H9 (cell line): ENCODE data around the gene ANKRD35. TPM values are rescaled to one million over a fixed set of nuclear protein-coding genes. Genes with fewer than 3 reads are reported as not detected.

Experiments used
- DNase-seq: peaks from one replicate; pipeline ENCODE4 v3.0.0-alpha.2; 2017
- H2AFZ ChIP-seq: one replicate; pipeline ENCODE4 v1.6.1; 2013; ENCODE audit warnings: mild to moderate bottlenecking, low read length, control low read depth, moderate library complexity
- H2AK5ac ChIP-seq: 2 replicates; pipeline ENCODE4 v1.6.1; 2013; ENCODE audit warnings: low read length, control low read depth, mixed read lengths; ENCODE audit not compliant: insufficient read length
- H2BK120ac ChIP-seq: one replicate; pipeline ENCODE4 v1.6.1; 2013; ENCODE audit warnings: low read depth, mild to moderate bottlenecking, low read length, control low read depth, inconsistent platforms; ENCODE audit not compliant: poor library complexity, severe bottlenecking
- H2BK12ac ChIP-seq: 2 replicates; pipeline ENCODE4 v1.6.1; 2013; ENCODE audit warnings: low read length, control low read depth, mixed read lengths, low read depth; ENCODE audit not compliant: insufficient read length
- H2BK15ac ChIP-seq: 2 replicates; pipeline ENCODE4 v1.6.1; 2013; ENCODE audit warnings: low read depth, low read length, control low read depth
- H2BK20ac ChIP-seq: one replicate; pipeline ENCODE4 v1.6.1; 2013; ENCODE audit warnings: low read depth, mild to moderate bottlenecking, low read length, control low read depth, inconsistent platforms; ENCODE audit not compliant: poor library complexity, severe bottlenecking
- H2BK5ac ChIP-seq: 2 replicates; pipeline ENCODE4 v1.6.1; 2013; ENCODE audit warnings: low read length, control low read depth, mixed read lengths; ENCODE audit not compliant: insufficient read length
- H3K14ac ChIP-seq: 2 replicates; pipeline ENCODE4 v1.6.1; 2013; ENCODE audit warnings: low read length, control low read depth; ENCODE audit not compliant: insufficient read depth
- H3K18ac ChIP-seq: 2 replicates; pipeline ENCODE4 v1.6.1; 2013; ENCODE audit warnings: low read depth, mild to moderate bottlenecking, mixed read lengths, low read length, control low read depth; ENCODE audit not compliant: insufficient read length
- H3K23ac ChIP-seq: 2 replicates; pipeline ENCODE4 v1.6.1; 2013; ENCODE audit warnings: low read length, control low read depth, mixed read lengths, low read depth; ENCODE audit not compliant: insufficient read length
- H3K23me2 ChIP-seq: 2 replicates; pipeline ENCODE4 v1.6.1; 2013; ENCODE audit warnings: low read depth, mild to moderate bottlenecking, mixed read lengths, low read length, control low read depth; ENCODE audit not compliant: insufficient read length, poor library complexity, severe bottlenecking
- H3K27ac ChIP-seq: 2 replicates; pipeline ENCODE4 v1.5.1; 2013; ENCODE audit warnings: low read length, control low read depth, mixed read lengths, low read depth; ENCODE audit not compliant: insufficient read length
- H3K27me3 ChIP-seq: 2 replicates; pipeline ENCODE4 v1.6.1; 2013; ENCODE audit warnings: low read length, control low read depth, inconsistent platforms; ENCODE audit not compliant: insufficient read depth
- H3K4ac ChIP-seq: 2 replicates; pipeline ENCODE4 v1.6.1; 2013; ENCODE audit warnings: low read depth, mild to moderate bottlenecking, control low read depth, inconsistent platforms, low read length, moderate library complexity
- H3K4me1 ChIP-seq: 2 replicates; pipeline ENCODE4 v1.6.1; 2013; ENCODE audit warnings: low read length, control low read depth, inconsistent platforms; ENCODE audit not compliant: insufficient read depth
- H3K4me2 ChIP-seq: 2 replicates; pipeline ENCODE4 v1.6.1; 2013; ENCODE audit warnings: low read length, control low read depth, mixed read lengths; ENCODE audit not compliant: insufficient read length, insufficient read depth
- H3K56ac ChIP-seq: 2 replicates; pipeline ENCODE4 v1.6.1; 2013; ENCODE audit warnings: low read depth, mild to moderate bottlenecking, mixed read lengths, low read length, control low read depth; ENCODE audit not compliant: insufficient read length
- H3K79me1 ChIP-seq: 2 replicates; pipeline ENCODE4 v1.6.1; 2013; ENCODE audit warnings: low read depth, mild to moderate bottlenecking, moderate library complexity, low read length, control low read depth, inconsistent platforms; ENCODE audit not compliant: insufficient read depth, poor library complexity, severe bottlenecking
- H3K79me2 ChIP-seq: 2 replicates; pipeline ENCODE4 v1.6.1; 2013; ENCODE audit warnings: low read length, control low read depth, inconsistent platforms; ENCODE audit not compliant: insufficient read depth
- H3K9ac ChIP-seq: 2 replicates; pipeline ENCODE4 v1.6.1; 2013; ENCODE audit warnings: low read length, control low read depth, mixed read lengths; ENCODE audit not compliant: insufficient read length; ENCODE audit errors: extremely low read depth
- H3K9me3 ChIP-seq: one replicate; pipeline ENCODE4 v1.6.1; 2013; ENCODE audit warnings: low read depth, low read length, inconsistent platforms; ENCODE audit not compliant: control insufficient read depth
- H3T11ph ChIP-seq: one replicate; pipeline ENCODE4 v1.6.1; 2013; ENCODE audit warnings: mild to moderate bottlenecking, low read length, control low read depth, inconsistent platforms
- H4K20me1 ChIP-seq: one replicate; pipeline ENCODE4 v1.6.1; 2013; ENCODE audit not compliant: control insufficient read depth, insufficient read length, insufficient read depth
- H4K5ac ChIP-seq: 2 replicates; pipeline ENCODE4 v1.6.1; 2013; ENCODE audit warnings: low read depth, mild to moderate bottlenecking, mixed read lengths, low read length, control low read depth; ENCODE audit not compliant: insufficient read length
- H4K8ac ChIP-seq: replicated peaks from 2 replicates; pipeline ENCODE4 v1.6.1; 2013; ENCODE audit warnings: low read length, control low read depth, mixed read lengths, low read depth; ENCODE audit not compliant: insufficient read length
- H4K91ac ChIP-seq: 2 replicates; pipeline ENCODE4 v1.6.1; 2013; ENCODE audit warnings: low read depth, mild to moderate bottlenecking, moderate library complexity, mixed read lengths, low read length, control low read depth; ENCODE audit not compliant: insufficient read length
- H3K27ac Mint-ChIP-seq, 3 experiments: 2 replicates in 2 of 3; 3 replicates in 1 of 3; pipeline ENCODE4 v1.8.0; 2020 to 2021; ENCODE audit warnings: mixed read lengths in 3 of 3, mild to moderate bottlenecking in 1 of 3, moderate library complexity in 1 of 3
- H3K27me3 Mint-ChIP-seq: 2 replicates; pipeline ENCODE4 v1.8.0; 2021; ENCODE audit warnings: low read depth, mild to moderate bottlenecking, moderate library complexity, mixed read lengths
- H3K36me3 Mint-ChIP-seq, 3 experiments: 2 replicates in 2 of 3; 3 replicates in 1 of 3; pipeline ENCODE4 v1.8.0; 2020 to 2021; ENCODE audit warnings: low read depth in 3 of 3, mixed read lengths in 3 of 3; ENCODE audit not compliant: insufficient read depth in 1 of 3
- H3K4me1 Mint-ChIP-seq, 2 experiments: 2 replicates each; pipeline ENCODE4 v1.8.0; 2020; ENCODE audit warnings: mixed read lengths in 2 of 2
- H3K4me3 Mint-ChIP-seq, 2 experiments: 2 replicates in 1 of 2; 3 replicates in 1 of 2; pipeline ENCODE4 v1.8.0; 2020 to 2021; ENCODE audit warnings: mild to moderate bottlenecking in 2 of 2, mixed read lengths in 2 of 2, moderate library complexity in 1 of 2
- H3K9me3 Mint-ChIP-seq, 2 experiments: 2 replicates in 1 of 2; 3 replicates in 1 of 2; pipeline ENCODE4 v1.8.0; 2020; ENCODE audit warnings: mild to moderate bottlenecking in 2 of 2, mixed read lengths in 2 of 2, moderate library complexity in 1 of 2
- CTCF ChIP-seq: fragments of 200-600 bp; sonication (generic); conservative IDR thresholded peaks from 3 replicates; pipeline ENCODE4 v1.8.0; 2021; ENCODE audit warnings: antibody characterized with exemption, mild to moderate bottlenecking
- WGBS: extraction: QIAGEN DNeasy Blood & Tissue Kit; methylation state at CpG from one replicate; pipeline ENCODE4 v1.1.7; 2013; ENCODE audit warnings: missing lambda C conversion rate, low lambda C conversion rate, mixed read lengths; ENCODE audit not compliant: insufficient read length; ENCODE audit errors: extremely low coverage; 5-methylcytosine and 5-hydroxymethylcytosine counted together
- total RNA-seq: library from RNA; stranded (reverse); gene quantifications from 2 replicates; pipeline ENCODE4 v1.2.1, GENCODE V29; 2021

The ANKRD35 gene
- total RNA-seq, 1 experiment from 2014 or later: 0.28 TPM

GRCh38 chr1:145863282-145864018, 22.2 kb downstream of the ANKRD35 start:
- H3K23ac ChIP-seq: no peak overlapping the region
- Mint-ChIP-seq H3K36me3 (peaks cover 0 to under 1% (median 0%) of the 10 kb centered on the region in 3 experiments; a peak in 2 of 7 replicates), H3K4me3 (no peak overlapping the region), H3K27ac (peak overlapping the region in 1 of 3 experiments; percentile 46; a peak in 2 of 7 replicates), H3K27me3 (peaks cover 10% of the 10 kb centered on the region), H3K9me3 (peaks cover 0 to under 1% of the 10 kb centered on the region in 2 experiments; a peak in 1 of 5 replicates), H3K4me1 (peaks cover 5 to 7% of the 10 kb centered on the region in 2 experiments)
- H3K56ac ChIP-seq: no peak overlapping the region
- H3K9me3 ChIP-seq: no peaks in the 10 kb centered on the region
- no peak overlapping the region for H3K27ac ChIP-seq
- H2AFZ ChIP-seq: no peak overlapping the region
- no peak overlapping the region for H4K5ac ChIP-seq
- no peak overlapping the region for H2BK12ac ChIP-seq
- no peak overlapping the region for H2BK5ac ChIP-seq
- H3K27me3 ChIP-seq: no peaks in the 10 kb centered on the region
- no peak overlapping the region for H4K91ac ChIP-seq
- no peak overlapping the region for H3K4ac ChIP-seq
- no peak overlapping the region for H2BK120ac ChIP-seq
- no peaks in the 10 kb centered on the region for H3K79me1 ChIP-seq
- no peak overlapping the region for H4K8ac ChIP-seq
- no peaks in the 10 kb centered on the region for H3K23me2 ChIP-seq
- no peak overlapping the region for H2BK15ac ChIP-seq
- H3K4me2 ChIP-seq: no peak overlapping the region
- no peak overlapping the region for H3T11ph ChIP-seq
- TF ChIP-seq CTCF: no peak
- no peaks in the 10 kb centered on the region for H3K79me2 ChIP-seq
- no peak overlapping the region for H3K18ac ChIP-seq
- H2AK5ac ChIP-seq: no peak overlapping the region
- H3K4me1 ChIP-seq: peaks cover 4% of the 10 kb centered on the region; the same call in 1 of the 2 replicates
- H4K20me1 ChIP-seq: no peaks in the 10 kb centered on the region
- H3K9ac ChIP-seq: no peak overlapping the region
- H3K14ac ChIP-seq: no peak overlapping the region
- no peak overlapping the region for H2BK20ac ChIP-seq
- WGBS: no CpG with 5 or more reads among the region's 5 CpGs
- no peak for DNase-seq
